ENCODE results near the gene RGS7BP. TPM values are rescaled to one million over a fixed set of nuclear protein-coding genes. Genes with fewer than 3 reads are reported as not detected.

RGS7BP gene
- total RNA-seq, 1 experiment from 2014 or later, result not detected

- DNase-seq (ENCODE audit: low read depth, low spot score) (no peak), ATAC-seq (no peak)
- no TSS peak for BruUV-seq (replicated peaks)
- Histone ChIP-seq H3K36me3 (ENCODE audit: control insufficient read depth, insufficient read depth, low read length) (no peaks in the 10 kb centered on the region), H3K27ac (ENCODE audit: low read length) (no peak overlapping the region), H3K4me1 (ENCODE audit: control insufficient read depth, insufficient read depth, low read length) (no peaks in the 10 kb centered on the region), H3K4me3 (ENCODE audit: low read depth in 2 of 2, low read length in 2 of 2) (no peak overlapping the region), H3K27me3 (ENCODE audit: control insufficient read depth, insufficient read depth, low read length) (no peaks in the 10 kb centered on the region; the same call in 1 of the 2 replicates), H3K9me3 (ENCODE audit: control insufficient read depth, insufficient read depth, low read depth, low read length) (no peaks in the 10 kb centered on the region)
- intact Hi-C loops (cut with micrococcal nuclease; ENCODE audit: unreplicated experiment), result no loop called here
- POLR2A ChIA-PET, result no interaction called here
- in situ Hi-C loops (cut with HindIII; ENCODE audit: low pct_unique_long_range_greater_than_20kb, low sequenced_read_pairs), result no loop called here
- CTCF ChIA-PET, result no interaction called here
- no peak for TF ChIP-seq CTCF (IDR thresholded peaks at IDR 0.05)
- no peak for TF ChIP-seq POLR2AphosphoS5 (IDR thresholded peaks at IDR 0.05; ENCODE audit: low read depth, low read length)
- TF ChIP-seq SIN3A (IDR thresholded peaks at IDR 0.05; ENCODE audit: borderline replicate concordance, insufficient read depth, low read depth, low read length), result no peak
- TF ChIP-seq REST (IDR thresholded peaks at IDR 0.05; ENCODE audit: insufficient read depth in 1 of 2, low read depth in 2 of 2, low read length in 1 of 2), result no peak
- TF ChIP-seq TCF7L2 (IDR thresholded peaks at IDR 0.05; ENCODE audit: low read depth, low read length), result no peak
Observed at GRCh38 chr5:64629841-64630240, 124.0 kb downstream of the RGS7BP start.

- no peaks in the 10 kb centered on the region for H3K4me1 ChIP-seq (ENCODE audit: control insufficient read depth, insufficient read depth, low read length)
- no peaks in the 10 kb centered on the region for H3K9me3 ChIP-seq (ENCODE audit: control insufficient read depth, insufficient read depth, low read depth, low read length)
- in situ Hi-C loops (cut with HindIII; ENCODE audit: low pct_unique_long_range_greater_than_20kb, low sequenced_read_pairs) (no loop called here), intact Hi-C loops (cut with micrococcal nuclease; ENCODE audit: unreplicated experiment) (no loop called here)
- H3K4me3 ChIP-seq (ENCODE audit: low read depth in 2 of 2, low read length in 2 of 2), result no peak overlapping the region
- TF ChIP-seq POLR2AphosphoS5 (IDR thresholded peaks at IDR 0.05; ENCODE audit: low read depth, low read length) (no peak), TCF7L2 (IDR thresholded peaks at IDR 0.05; ENCODE audit: low read depth, low read length) (no peak), REST (IDR thresholded peaks at IDR 0.05; ENCODE audit: insufficient read depth in 1 of 2, low read depth in 2 of 2, low read length in 1 of 2) (no peak), SIN3A (IDR thresholded peaks at IDR 0.05; ENCODE audit: borderline replicate concordance, insufficient read depth, low read depth, low read length) (no peak)
- DNase-seq (ENCODE audit: low read depth, low spot score), result no peak
- H3K36me3 ChIP-seq (ENCODE audit: control insufficient read depth, insufficient read depth, low read length), result no peaks in the 10 kb centered on the region
- BruUV-seq (replicated peaks), result no TSS peak
- H3K27ac ChIP-seq (ENCODE audit: low read length), result no peak overlapping the region
- no peak for ATAC-seq
- H3K27me3 ChIP-seq (ENCODE audit: control insufficient read depth, insufficient read depth, low read length), result no peaks in the 10 kb centered on the region; the same call in 1 of the 2 replicates
- CTCF ChIA-PET, result no interaction called here
- POLR2A ChIA-PET, result no interaction called here
Observed at GRCh38 chr5:64632251-64632650, 126.4 kb downstream of the RGS7BP start.

Data from Panc1 (cell line).